ENCODE results near the gene RANBP3. TPM values are rescaled to one million over a fixed set of nuclear protein-coding genes. Genes with fewer than 3 reads are reported as not detected.

Gene RANBP3
- total RNA-seq, 2 donors from 2014 or later, result 77.4 to 81.4 TPM

DNA sequence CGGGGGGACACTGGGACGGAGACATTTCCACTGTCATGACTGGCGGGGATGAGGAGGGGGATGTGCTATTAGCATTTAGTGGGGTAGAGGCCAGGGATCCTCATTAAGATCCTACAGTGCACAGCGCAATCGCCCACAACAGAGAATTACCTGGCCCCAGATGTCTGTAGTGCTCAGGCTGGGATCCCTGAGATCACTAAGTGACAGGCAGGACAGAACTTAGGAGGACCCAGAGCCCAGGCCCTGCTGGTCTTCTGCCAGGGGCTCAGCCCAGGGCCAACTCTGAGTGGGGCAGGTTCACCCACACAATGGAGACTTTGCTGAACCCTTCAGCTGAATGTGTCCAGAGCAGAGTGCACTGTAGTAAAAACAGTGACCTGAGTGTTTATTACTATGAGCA, 4.6 kb downstream of the RANBP3 start:
- Histone ChIP-seq H3K4me3 (ENCODE audit: low read length) (no peak overlapping the region), H3K4me1 (ENCODE audit: control insufficient read depth, insufficient read depth, low read length) (peaks cover 9% of the 10 kb centered on the region), H3K36me3 (ENCODE audit: control insufficient read depth, insufficient read depth, low read length) (peaks cover 36% of the 10 kb centered on the region), H3K27ac (ENCODE audit: low read depth, low read length) (no peak overlapping the region), H3K9me3 (ENCODE audit: control insufficient read depth, low read length) (no peaks in the 10 kb centered on the region), H3K27me3 (ENCODE audit: control insufficient read depth, insufficient read depth, low read length, poor library complexity, severe bottlenecking) (no peaks in the 10 kb centered on the region), H3K9ac (ENCODE audit: extremely low read depth, low read length, poor library complexity, severe bottlenecking) (no peak overlapping the region)
- TF ChIP-seq, protein P1, sequence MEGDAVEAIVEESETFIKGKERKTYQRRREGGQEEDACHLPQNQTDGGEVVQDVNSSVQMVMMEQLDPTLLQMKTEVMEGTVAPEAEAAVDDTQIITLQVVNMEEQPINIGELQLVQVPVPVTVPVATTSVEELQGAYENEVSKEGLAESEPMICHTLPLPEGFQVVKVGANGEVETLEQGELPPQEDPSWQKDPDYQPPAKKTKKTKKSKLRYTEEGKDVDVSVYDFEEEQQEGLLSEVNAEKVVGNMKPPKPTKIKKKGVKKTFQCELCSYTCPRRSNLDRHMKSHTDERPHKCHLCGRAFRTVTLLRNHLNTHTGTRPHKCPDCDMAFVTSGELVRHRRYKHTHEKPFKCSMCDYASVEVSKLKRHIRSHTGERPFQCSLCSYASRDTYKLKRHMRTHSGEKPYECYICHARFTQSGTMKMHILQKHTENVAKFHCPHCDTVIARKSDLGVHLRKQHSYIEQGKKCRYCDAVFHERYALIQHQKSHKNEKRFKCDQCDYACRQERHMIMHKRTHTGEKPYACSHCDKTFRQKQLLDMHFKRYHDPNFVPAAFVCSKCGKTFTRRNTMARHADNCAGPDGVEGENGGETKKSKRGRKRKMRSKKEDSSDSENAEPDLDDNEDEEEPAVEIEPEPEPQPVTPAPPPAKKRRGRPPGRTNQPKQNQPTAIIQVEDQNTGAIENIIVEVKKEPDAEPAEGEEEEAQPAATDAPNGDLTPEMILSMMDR (conservative IDR thresholded peaks at IDR 0.05), result no peak
- Mint-ChIP-seq H3K9me3 (no peaks in the 10 kb centered on the region), H3K27me3 (ENCODE audit: insufficient read depth) (no peaks in the 10 kb centered on the region), H3K4me3 (no peak overlapping the region), H3K4me1 (peaks cover 24% of the 10 kb centered on the region), H3K36me3 (ENCODE audit: low read depth) (peaks cover 19% of the 10 kb centered on the region), H3K27ac (no peak overlapping the region)
- 95 to 100% methylated on average over 1 to 5 of the region's 5 CpGs for WGBS, 2 experiments (ENCODE audit: insufficient coverage in 1 of 2, insufficient read length in 1 of 2)
- no peak for DNase-seq

DNA sequence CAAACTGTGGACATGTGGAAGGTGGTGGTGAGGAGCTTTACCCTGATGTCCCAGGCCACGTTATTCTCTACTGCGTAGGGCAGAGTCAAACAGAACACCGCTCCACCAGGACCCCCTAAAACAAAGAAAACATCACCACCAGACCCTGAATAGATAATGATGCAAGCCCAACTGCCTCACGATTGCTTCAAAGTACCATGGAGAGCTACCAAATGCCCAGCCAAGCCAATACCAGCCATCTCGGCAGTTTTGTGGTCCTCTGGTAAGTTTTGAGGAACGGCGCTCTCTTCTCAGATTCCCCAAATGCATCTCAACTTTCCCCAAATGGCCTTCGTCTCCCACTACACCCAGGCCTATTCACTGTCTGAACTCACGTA, 5.6 kb downstream of the RANBP3 start:
- Mint-ChIP-seq H3K27ac (no peak overlapping the region), H3K36me3 (ENCODE audit: low read depth) (peaks cover 19% of the 10 kb centered on the region), H3K27me3 (ENCODE audit: insufficient read depth) (no peaks in the 10 kb centered on the region), H3K4me3 (no peak overlapping the region), H3K4me1 (peaks cover 30% of the 10 kb centered on the region), H3K9me3 (no peaks in the 10 kb centered on the region)
- DNase-seq, result no peak
- Histone ChIP-seq H3K4me1 (ENCODE audit: control insufficient read depth, insufficient read depth, low read length) (peaks cover 12% of the 10 kb centered on the region), H3K9ac (ENCODE audit: extremely low read depth, low read length, poor library complexity, severe bottlenecking) (no peak overlapping the region), H3K9me3 (ENCODE audit: control insufficient read depth, low read length) (no peaks in the 10 kb centered on the region), H3K36me3 (ENCODE audit: control insufficient read depth, insufficient read depth, low read length) (peaks cover 40% of the 10 kb centered on the region), H3K27me3 (ENCODE audit: control insufficient read depth, insufficient read depth, low read length, poor library complexity, severe bottlenecking) (no peaks in the 10 kb centered on the region), H3K4me3 (ENCODE audit: low read length) (no peak overlapping the region), H3K27ac (ENCODE audit: low read depth, low read length) (no peak overlapping the region)
- TF ChIP-seq, protein P1 (conservative IDR thresholded peaks at IDR 0.05), result no peak
- 86 to 96% methylated on average over 5 to 9 of the region's 9 CpGs for WGBS, 2 experiments (ENCODE audit: insufficient coverage in 1 of 2, insufficient read length in 1 of 2)

DNA sequence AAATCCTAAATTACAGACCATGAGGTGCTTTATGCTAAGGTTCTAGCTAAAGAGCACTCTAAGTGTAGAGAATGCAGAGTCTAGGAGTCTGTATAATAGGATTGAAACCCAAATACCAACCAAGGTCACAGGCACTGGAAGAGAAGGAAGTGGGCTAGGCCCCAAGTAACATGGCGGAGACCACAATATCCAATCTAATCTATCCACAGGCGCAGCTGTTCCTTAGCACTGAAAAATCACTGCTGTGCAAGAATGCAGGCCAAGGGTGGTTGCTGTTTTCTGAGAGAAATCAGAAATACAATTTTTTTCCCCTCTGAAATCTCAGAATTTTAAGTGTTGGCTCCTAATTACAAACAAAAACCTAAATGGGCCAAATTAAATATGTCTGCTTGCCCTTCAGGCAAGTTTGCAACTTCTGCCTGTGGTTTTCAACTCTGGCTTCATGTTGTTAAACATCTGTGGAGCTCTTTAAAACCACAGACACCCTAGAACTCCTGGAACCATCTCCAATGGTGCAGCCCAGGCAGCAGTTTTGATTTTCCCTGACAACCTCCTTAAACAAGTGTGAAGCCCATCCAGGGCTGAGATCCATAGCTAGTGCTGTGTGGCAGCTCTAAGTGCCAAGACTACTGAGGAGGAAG, 6.1 kb downstream of the RANBP3 start:
- 93% methylated on average over 2 of the region's 2 CpGs; no CpG with 5 or more reads in 1 of the 2 experiments for WGBS, 2 experiments (ENCODE audit: insufficient coverage in 1 of 2, insufficient read length in 1 of 2)
- peaks cover 16% of the 10 kb centered on the region for H3K4me1 ChIP-seq (ENCODE audit: control insufficient read depth, insufficient read depth, low read length)
- no peak overlapping the region for H3K4me3 Mint-ChIP-seq
- no peaks in the 10 kb centered on the region for H3K9me3 Mint-ChIP-seq
- H3K36me3 ChIP-seq (ENCODE audit: control insufficient read depth, insufficient read depth, low read length), result peaks cover 45% of the 10 kb centered on the region
- TF ChIP-seq, protein P1 (conservative IDR thresholded peaks at IDR 0.05), result no peak
- H3K27ac Mint-ChIP-seq, result no peak overlapping the region
- H3K4me1 Mint-ChIP-seq, result peaks cover 30% of the 10 kb centered on the region
- no peak for DNase-seq
- no peaks in the 10 kb centered on the region for H3K27me3 ChIP-seq (ENCODE audit: control insufficient read depth, insufficient read depth, low read length, poor library complexity, severe bottlenecking)
- H3K9me3 ChIP-seq (ENCODE audit: control insufficient read depth, low read length), result no peaks in the 10 kb centered on the region
- H3K4me3 ChIP-seq (ENCODE audit: low read length), result no peak overlapping the region
- no peak overlapping the region for H3K27ac ChIP-seq (ENCODE audit: low read depth, low read length)
- H3K27me3 Mint-ChIP-seq (ENCODE audit: insufficient read depth), result no peaks in the 10 kb centered on the region
- no peak overlapping the region for H3K9ac ChIP-seq (ENCODE audit: extremely low read depth, low read length, poor library complexity, severe bottlenecking)
- H3K36me3 Mint-ChIP-seq (ENCODE audit: low read depth), result peaks cover 19% of the 10 kb centered on the region

Data from endodermal cell (in vitro differentiated cells).